Endometrium (tissue), 2 donors: ENCODE measurements around the gene SCFD2.

Experiments used
- FAIRE-seq: peaks from 2 replicates; lab custom pipeline; 2012; peaks lifted over from hg19 to GRCh38; lab: Jason Lieb, UNC
- donor health status: control.
- donor health status: control.

Gene SCFD2

DNA sequence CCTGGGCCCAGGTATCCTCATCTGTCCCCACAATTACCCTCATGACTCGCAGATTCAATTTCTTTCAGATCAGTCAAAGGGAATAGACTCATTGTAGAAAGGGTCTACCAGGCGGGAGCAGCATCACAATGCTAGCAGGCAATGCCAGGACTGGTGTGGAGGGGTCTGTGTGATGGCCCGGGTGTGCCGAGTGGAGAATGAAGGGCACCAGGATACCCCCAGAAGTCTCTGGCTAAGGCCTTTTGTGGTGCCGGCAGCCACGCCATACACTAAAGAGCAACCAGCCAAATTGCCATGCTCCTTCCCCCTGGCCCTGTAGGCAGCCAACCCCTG, 541.6 kb downstream of the SCFD2 start:
- no peak for FAIRE-seq

DNA sequence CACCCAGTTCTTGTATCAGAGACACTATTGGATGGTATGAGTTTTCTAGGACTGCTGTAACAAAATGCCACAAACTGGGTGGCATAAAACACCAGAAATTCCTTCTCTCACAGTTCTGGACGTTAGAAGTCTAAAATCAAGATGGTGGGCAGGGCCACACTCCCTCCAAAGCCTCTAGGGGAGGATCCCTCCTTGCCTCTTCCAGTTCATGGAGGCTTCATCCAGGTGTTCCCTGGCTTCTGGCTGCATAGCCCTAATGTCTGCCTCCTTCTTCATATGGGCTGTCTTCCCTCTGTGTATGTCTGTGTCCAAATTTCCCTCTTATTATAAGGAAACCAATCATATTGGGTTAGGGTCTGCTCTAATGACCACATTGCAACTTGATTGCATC, 542.2 kb downstream of the SCFD2 start:
- no peak for FAIRE-seq
